Fibroblast of the conjunctiva (primary cell): Measurements from ENCODE around the gene PACS1.

Experiments
- DNase-seq: peaks from one replicate; pipeline ENCODE4 v3.0.0-alpha.2; 2010; ENCODE audit warnings: low read depth

The PACS1 gene

GRCh38 chr11:66187453-66187852 lies 117.4 kb downstream of the PACS1 start:
- no peak for DNase-seq

GRCh38 chr11:66188580-66188979 lies 118.5 kb downstream of the PACS1 start:
- DNase-seq: peak; percentile 14

DNA sequence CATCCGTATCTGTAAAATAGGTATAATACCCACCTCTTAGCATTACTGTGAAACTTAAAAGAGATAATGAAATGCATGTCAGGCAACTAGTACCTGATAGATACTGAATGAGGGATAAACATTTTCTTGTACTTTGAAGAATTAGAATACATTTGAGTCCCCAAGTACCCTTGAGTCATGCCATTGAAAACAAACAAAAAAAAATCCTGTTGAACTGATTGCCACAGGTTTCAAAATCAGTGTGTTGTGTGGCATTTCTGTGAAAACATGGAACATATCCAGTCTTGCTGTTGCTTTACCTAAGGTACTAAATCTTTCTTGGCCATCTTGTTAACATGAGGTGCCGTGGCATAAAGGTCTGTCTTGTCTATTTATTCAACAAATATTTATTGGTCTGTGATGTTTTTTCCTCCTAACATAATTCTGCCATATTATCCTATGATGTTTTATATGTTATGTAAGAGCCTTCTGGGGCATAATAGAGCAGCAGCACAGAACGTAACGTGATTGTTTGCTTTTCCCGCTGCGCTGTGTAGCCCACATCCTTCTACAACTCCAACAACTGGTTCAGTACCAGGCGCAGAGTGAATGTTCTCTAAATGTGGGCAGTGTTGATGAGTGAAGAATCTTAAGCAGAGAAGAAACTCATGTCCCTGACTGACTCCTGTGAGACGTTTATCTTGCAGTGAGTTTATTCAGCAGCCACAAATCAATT lies 119.1 kb downstream of the PACS1 start:
- DNase-seq: no peak

DNA sequence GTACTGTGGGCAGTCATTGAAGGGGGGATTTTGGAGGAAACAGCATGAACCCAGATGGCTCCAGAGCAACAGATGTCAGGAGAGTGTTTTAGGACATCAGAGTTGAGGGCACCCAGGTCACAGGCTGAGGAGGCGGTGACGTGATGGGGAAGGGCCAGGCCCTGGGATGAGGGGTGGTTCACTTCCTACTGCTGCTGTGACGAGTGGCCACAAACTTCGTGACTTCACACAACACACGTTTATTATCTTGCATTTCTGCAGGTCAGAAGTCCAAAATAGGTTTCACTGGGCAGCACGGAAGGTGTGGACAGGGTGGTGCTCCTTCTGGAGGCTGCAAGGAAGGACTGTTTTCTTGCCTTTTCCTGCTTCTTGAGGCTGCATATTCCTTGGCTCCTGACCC lies 120.7 kb downstream of the PACS1 start:
- no peak for DNase-seq

GRCh38 chr11:66192181-66192863 lies 122.2 kb downstream of the PACS1 start:
- no peak for DNase-seq

GRCh38 chr11:66194391-66194790 lies 124.3 kb downstream of the PACS1 start:
- no peak for DNase-seq

- DNase-seq: no peak
These were observed 125.8 kb downstream of the PACS1 start for GRCh38 chr11:66195867-66196266.

- no peak for DNase-seq
These were observed 133.8 kb downstream of the PACS1 start for GRCh38 chr11:66203847-66204246.

GRCh38 chr11:66204412-66204811 lies 134.3 kb downstream of the PACS1 start:
- no peak for DNase-seq

DNA sequence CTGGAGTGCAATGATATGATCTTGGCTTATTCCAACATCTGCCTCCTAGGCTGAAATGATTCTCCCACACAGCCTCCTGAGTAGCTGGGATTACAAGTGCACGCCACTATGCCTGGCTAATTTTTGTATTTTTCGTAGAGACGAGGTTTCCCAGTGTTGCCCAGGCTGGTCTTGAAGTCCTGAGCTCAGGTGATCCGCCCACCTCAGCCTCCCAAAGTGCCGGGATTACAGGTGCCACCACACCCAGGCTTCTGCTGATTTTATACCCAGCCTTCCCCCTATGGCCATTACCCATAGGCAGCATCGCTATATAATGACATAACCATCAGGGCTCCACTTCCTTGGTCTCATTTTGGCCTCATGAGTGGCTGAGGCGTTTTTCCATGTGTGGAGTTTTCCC lies 137.7 kb downstream of the PACS1 start:
- DNase-seq: no peak

GRCh38 chr11:66211100-66211499 lies 141.0 kb downstream of the PACS1 start:
- no peak for DNase-seq

DNA sequence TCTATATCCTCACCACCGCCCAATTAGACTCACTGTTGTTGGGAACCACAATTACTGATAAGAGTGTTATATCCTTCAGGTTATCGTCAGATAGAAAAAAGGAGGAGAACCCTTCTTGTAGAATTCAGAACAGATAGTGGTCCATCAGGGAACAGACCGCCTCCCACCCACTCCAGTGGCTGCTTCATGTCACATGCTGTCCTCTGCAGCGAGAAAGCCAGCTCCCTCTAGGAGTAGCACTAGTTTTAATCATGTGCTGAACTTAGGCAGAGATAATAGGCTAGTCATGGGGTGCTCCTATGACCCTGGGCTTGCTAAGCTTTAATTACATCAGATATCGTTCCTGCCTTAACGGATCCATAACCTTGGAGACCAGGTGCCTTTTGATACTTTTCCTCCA lies 146.8 kb downstream of the PACS1 start:
- no peak for DNase-seq

GRCh38 chr11:66218036-66218435 lies 148.0 kb downstream of the PACS1 start:
- no peak for DNase-seq

DNA sequence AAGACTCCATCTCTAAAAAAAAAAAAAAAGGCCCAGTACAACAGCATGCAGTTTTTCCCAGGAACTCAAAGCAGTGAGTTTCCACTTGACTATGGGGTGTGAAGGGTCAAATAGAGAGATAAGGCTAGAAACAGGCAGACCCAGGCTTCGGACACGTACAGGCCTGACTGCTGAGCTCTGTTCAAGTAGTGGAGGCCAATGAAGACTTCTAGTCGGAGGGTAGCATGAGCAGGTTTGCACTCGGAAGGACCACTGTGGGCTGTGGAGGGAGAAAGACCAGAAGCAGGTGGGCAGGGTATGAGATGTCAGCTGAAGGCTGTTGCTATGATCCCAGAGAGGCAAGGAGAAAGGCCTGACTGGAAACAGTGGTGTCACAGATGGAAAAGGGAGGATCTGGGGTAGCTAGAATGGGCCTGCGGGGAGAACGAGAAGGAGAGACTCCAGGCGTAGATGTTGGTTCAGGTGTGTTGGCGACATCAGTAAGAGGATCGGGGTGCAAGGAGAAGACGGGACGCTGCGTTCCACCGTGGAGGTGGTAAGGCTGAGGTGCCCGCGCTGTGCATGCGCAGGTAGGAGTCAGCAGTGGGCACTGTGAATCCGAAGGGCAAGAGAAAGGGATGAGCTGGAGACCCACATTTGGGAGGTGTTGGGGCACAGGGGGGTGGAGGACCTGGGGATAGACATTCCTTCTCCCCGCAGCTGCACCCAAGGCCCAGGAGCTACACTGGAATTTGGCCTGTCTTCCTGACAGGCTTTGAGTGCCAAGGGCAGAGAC lies 149.0 kb downstream of the PACS1 start:
- no peak for DNase-seq

- no peak for DNase-seq
These were observed 149.9 kb downstream of the PACS1 start for GRCh38 chr11:66219846-66220565.

- no peak for DNase-seq
These were observed 150.5 kb downstream of the PACS1 start for GRCh38 chr11:66220566-66220935.

DNA sequence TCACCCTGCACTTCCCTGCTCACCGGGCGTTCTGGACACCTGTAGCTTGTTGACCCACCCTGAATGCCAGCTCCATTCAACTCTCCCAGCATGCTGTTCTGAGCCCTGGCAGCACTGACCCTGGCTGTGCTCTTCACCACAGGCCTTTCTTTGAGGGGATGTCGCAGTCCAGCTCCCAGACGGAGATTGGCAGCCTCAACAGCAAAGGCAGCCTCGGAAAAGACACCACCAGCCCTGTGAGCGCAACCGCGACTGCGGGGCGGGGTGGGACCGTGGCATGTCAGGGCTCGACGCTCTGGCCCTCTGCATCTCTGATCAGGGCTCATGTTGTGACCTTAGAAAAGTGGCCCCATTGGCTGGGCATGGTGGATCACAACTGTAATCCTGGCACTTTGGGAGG lies 150.9 kb downstream of the PACS1 start:
- DNase-seq: no peak

- no peak for DNase-seq
These were observed 151.7 kb downstream of the PACS1 start for GRCh38 chr11:66221726-66222236.

GRCh38 chr11:66222358-66223149 lies 152.5 kb downstream of the PACS1 start:
- peak; percentile 91 for DNase-seq

DNA sequence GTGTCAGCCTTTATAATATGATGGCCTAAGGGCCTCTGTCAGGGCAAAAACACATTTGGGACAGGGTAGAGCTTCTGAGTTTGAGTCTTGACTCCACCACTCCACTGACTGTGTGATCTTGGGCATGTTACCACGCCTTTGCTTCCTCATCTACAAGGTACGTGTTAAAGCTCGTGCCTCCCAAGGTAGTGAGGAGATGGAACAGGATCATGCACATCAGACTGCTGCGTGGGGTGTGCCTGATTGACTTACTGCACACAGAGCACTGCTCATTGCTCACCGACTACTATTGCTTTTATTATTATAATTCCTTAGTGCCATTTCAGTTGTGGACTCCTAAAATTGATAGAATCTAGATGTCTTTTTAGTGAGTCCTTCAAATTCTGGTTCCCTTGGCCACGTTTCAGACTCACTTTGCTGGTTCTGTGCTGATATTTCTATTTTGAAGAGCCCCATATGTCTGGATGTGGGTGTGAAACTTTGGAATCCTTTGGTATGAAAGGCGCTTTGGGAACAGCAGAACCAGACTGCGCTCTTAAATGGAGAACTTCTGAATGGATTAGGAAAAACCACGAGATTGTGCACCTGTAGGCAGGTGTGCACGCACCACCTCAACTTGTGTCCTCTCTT lies 154.3 kb downstream of the PACS1 start:
- DNase-seq: no peak

GRCh38 chr11:66225066-66225465 lies 155.0 kb downstream of the PACS1 start:
- DNase-seq: no peak
